HG03442 (cell line): ENCODE results near the gene SPNS2.

Experiments used
- ATAC-seq: cut with Tn5 transposase; IDR thresholded peaks from one replicate; pipeline ENCODE4 v1.9.1; 2021; ENCODE audit warnings: mild to moderate bottlenecking, moderate library complexity; ENCODE audit not compliant: unreplicated experiment

Gene SPNS2

DNA sequence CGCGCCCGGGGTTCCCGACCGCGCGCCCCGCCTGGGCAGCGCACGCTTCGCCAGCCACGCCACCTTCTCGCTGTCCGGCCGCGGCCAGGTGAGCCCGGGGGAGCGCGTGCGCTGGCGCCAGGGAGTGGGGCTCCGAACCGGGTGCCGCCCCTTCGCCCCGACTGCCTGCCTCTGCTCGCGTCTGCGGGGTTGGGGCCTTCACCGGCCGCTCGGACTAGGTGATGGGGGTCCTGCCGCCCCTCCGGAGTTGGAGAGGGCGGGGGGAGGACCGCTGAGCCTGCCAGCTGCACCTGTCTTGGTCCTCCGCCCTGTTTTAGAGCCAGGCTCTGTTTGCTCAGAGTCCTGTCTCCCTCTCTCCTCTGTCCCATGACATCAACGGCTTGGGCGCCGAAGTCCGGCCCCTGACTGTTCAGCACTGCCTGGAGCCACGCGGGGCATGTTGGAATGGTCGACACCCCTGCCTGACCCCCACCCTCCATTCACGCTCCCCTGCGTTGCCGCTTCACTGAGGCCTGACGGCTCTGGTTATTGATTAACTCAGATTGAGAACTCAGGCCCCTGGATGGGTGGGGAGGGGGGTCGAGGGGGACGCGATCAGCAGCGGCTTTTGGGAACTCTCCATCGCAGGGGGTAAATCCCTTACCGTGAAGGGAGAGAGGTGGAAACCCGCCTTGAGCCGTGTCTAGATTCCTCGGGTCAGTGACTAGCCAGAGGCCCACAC is 86.4 kb downstream of the SPNS2 start:
- ATAC-seq: no peak

DNA sequence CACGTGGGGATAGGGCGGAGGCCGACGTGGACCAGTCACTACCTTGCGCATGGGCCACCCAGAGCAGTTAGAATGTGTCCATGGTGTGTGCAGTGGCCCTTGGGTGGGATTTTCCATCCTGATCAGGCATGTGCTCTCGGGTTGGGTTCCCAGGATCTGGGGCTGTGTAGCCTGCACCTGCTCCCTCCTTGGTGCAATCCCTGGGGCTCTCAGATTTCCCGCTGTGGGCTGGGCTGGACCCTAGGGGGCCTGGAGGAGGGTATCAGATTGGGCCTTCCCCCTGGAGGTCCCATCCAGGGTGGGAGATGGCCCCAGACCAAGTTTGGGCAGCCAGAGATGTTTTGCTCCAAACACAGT is 86.9 kb downstream of the SPNS2 start:
- no peak for ATAC-seq

DNA sequence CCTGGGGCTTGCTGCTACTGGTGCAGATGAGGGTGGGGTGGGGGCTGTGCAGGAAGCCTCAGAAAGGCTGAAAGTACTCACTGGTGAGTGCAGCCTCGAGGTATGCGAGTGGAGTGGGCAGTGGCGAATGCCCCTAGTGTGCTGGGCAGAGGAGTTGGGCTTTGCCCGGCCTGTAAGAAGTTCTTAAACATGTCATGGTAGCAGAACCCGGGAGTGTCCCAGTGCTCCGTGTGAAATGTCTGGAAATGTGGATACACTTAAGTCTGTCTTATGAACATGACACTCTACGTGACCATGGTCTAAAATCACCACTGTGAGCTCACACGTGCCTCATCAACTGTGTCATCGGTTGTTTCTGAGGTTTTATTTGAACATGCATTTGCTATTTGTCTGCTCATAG is 87.4 kb downstream of the SPNS2 start:
- ATAC-seq: no peak

DNA sequence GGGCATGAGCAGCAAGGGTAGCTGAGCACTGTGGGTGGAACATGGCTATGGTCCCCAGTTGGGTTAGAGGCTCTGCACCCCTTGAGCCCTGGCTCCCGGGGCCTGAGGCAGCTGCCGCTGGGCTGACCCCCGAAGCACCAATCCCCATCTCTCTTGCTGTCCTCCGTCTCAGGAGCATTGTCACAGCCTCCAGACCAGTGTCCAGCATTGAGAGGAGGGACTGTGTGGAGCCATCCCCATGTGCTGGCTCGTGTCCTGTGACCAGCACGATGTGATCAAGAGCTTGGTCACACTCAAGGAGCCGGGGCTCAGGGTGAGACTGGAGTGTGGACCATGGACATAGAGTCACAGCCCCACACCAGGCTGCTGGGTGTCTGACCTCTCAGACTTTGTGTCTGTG is 88.5 kb downstream of the SPNS2 start:
- no peak for ATAC-seq

DNA sequence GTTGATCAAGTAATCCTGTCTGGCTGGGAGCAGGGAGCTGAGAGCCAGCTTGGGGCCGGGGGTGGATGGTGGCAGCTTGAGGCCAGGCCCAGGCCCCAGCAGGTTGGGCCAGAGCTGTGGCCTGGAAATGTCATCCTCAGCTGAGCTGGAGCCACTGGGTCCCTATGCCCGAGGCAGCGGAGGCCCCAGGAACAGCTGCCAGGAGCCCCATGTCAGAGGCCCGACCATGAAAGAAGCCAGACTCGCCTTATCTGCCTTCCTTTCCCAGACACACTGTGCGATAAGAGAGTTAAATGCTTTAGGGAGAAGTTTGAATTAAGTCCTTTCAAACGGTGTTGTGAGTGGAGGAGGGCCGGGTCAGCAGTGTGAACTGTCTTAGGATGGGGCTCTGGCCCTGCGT is 89.1 kb downstream of the SPNS2 start:
- no peak for ATAC-seq

DNA sequence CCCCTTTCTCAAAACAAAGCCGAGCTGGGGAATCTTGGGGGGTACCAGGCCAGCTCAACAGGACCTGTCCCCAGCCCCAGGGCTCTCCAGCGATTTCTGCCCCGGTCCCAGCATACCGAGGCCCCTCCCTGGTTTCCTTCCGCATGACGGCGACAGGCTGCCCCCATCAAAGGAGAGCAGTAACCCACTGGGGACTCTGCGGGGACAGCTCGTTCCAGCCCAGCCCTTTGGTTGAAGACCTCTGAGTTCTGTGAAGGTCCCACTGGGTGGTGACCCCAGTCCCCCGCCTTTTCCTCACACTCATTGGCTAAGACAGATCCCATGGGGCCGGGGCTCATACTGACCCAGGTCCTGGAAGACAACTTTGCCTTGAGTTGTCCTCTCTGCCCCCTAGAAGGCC is 89.7 kb downstream of the SPNS2 start:
- ATAC-seq: no peak
